ENCODE measurements around the gene NBAS. TPM values are rescaled to one million over a fixed set of nuclear protein-coding genes. Genes with fewer than 3 reads are reported as not detected.

The NBAS gene
- total and polyA plus RNA-seq, 9 of the 15 experiments (the other 6 are each of a cell fraction or from before 2014, with no cell fraction given), result 15.3 to 94.4 (median 69.9) TPM

DNA sequence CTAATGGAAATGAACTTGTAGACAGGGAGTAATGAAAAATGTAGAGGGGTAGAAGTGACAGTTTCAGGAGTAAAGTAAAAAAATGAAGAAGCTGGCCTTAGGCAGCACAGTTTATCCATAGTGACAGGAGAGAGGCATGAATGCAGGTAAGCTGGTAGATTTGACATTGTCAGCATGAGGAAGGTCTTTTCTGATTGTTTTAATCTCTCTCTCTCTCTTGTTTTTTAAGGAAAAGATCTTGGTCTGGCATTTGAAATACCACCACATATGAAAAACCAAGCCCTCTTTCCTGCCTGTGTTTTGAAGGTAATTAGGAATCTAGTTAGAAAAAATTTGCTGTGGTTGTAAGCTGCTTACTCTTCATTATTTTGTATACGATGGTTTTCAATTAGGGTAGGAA lies 44.6 kb upstream of the NBAS start (continued):
- TF ChIP-seq, protein P1, sequence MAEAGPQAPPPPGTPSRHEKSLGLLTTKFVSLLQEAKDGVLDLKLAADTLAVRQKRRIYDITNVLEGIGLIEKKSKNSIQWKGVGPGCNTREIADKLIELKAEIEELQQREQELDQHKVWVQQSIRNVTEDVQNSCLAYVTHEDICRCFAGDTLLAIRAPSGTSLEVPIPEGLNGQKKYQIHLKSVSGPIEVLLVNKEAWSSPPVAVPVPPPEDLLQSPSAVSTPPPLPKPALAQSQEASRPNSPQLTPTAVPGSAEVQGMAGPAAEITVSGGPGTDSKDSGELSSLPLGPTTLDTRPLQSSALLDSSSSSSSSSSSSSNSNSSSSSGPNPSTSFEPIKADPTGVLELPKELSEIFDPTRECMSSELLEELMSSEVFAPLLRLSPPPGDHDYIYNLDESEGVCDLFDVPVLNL (CRISPR knock-in tag; IDR thresholded peaks at IDR 0.05; ENCODE audit: low read depth), result no peak
- TF ChIP-seq, protein P2, sequence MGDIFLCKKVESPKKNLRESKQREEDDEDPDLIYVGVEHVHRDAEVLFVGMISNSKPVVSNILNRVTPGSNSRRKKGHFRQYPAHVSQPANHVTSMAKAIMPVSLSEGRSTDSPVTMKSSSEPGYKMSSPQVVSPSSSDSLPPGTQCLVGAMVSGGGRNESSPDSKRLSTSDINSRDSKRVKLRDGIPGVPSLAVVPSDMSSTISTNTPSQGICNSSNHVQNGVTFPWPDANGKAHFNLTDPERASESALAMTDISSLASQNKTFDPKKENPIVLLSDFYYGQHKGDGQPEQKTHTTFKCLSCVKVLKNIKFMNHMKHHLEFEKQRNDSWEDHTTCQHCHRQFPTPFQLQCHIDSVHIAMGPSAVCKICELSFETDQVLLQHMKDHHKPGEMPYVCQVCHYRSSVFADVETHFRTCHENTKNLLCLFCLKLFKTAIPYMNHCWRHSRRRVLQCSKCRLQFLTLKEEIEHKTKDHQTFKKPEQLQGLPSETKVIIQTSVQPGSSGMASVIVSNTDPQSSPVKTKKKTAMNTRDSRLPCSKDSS (IDR thresholded peaks at IDR 0.05; ENCODE audit: low read depth, partially characterized antibody), result no peak
- no peak for TF ChIP-seq DDX20 (tag; IDR thresholded peaks at IDR 0.05; ENCODE audit: low read depth)

DNA sequence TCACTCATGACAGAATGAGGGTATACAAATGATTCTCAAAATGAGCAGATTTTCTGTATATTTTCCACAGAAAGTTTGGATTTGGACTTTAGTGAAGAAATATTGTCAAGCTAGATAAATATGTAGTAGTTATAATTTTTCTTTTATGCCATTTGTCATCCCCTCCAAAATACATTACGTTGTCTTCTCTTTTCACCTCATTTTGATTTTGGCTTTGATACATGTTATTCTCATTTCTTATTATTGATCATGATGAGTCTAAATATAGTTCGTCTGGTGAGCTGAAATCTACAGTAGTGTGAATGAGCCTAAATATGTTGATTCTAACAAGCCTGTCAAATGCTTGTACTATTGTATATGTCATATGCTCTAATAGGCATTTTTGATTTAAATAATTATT lies 42.8 kb upstream of the NBAS start:
- no peaks in the 10 kb centered on the region for H4K20me1 ChIP-seq (replicated peaks; ENCODE audit: control insufficient read depth, insufficient read depth, low read length)
- no peak overlapping the region for H3K4me3 ChIP-seq
- H3K4me1 ChIP-seq (replicated peaks in 1 of 2; ENCODE audit: control insufficient read depth in 2 of 2, insufficient read depth in 2 of 2, low read length in 2 of 2), result no peaks in the 10 kb centered on the region
- TF ChIP-seq, protein P3, sequence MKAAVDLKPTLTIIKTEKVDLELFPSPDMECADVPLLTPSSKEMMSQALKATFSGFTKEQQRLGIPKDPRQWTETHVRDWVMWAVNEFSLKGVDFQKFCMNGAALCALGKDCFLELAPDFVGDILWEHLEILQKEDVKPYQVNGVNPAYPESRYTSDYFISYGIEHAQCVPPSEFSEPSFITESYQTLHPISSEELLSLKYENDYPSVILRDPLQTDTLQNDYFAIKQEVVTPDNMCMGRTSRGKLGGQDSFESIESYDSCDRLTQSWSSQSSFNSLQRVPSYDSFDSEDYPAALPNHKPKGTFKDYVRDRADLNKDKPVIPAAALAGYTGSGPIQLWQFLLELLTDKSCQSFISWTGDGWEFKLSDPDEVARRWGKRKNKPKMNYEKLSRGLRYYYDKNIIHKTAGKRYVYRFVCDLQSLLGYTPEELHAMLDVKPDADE (conservative IDR thresholded peaks at IDR 0.05; ENCODE audit: control insufficient read depth, low read depth, low read length), result no peak
- TF ChIP-seq PTRF (tag; IDR thresholded peaks at IDR 0.05) (no peak), SNRNP70 (optimal IDR thresholded peaks at IDR 0.05; ENCODE audit: low read depth, low read length) (no peak), WHSC1 (IDR thresholded peaks at IDR 0.05; ENCODE audit: low read length) (no peak), SMAD1 (IDR thresholded peaks at IDR 0.05; ENCODE audit: low read depth, low read length, partially characterized antibody) (no peak), ZNF140 (CRISPR knock-in tag; IDR thresholded peaks at IDR 0.05) (no peak), ARID2 (IDR thresholded peaks at IDR 0.05) (no peak), HOXB6 (CRISPR knock-in tag; IDR thresholded peaks at IDR 0.05; ENCODE audit: borderline replicate concordance) (no peak)
- peaks cover 98% of the 10 kb centered on the region for H3K36me3 ChIP-seq (ENCODE audit: control insufficient read depth, insufficient read depth, low read length)
- H3K27ac ChIP-seq (ENCODE audit: extremely low read depth, low read depth, low read length), result no peak overlapping the region
- H3K27me3 ChIP-seq (ENCODE audit: control insufficient read depth in 2 of 2, insufficient read depth in 2 of 2, low read length in 2 of 2), result no peaks in the 10 kb centered on the region
- intact Hi-C loops (cut with micrococcal nuclease), result no loop called here
- WGBS (ENCODE audit: insufficient coverage, low coverage, missing lambda C conversion rate), result 85% methylated on average over 2 of the region's 2 CpGs
- BruUV-seq (replicated peaks), result no TSS peak
- H2AFZ ChIP-seq (ENCODE audit: low read depth, low read length), result no peak overlapping the region
- in situ Hi-C loops (cut with MboI), result no loop called here
- DNase-seq (ENCODE audit: extremely low read depth in 1 of 4, low spot score in 3 of 4), result no peak
- no peak overlapping the region for H3K9ac ChIP-seq (ENCODE audit: insufficient read depth in 1 of 2, low read depth in 2 of 2, low read length in 2 of 2)
- CTCF ChIA-PET (ENCODE audit: low intra/inter-chr PET ratio), result interaction anchor here (0.6 kb wide), 1 partner anchor 12 kb away, joined by 4 read pairs; the partner anchor contains the start of gene DDX1
- no peaks in the 10 kb centered on the region for H3K9me3 ChIP-seq (replicated peaks; ENCODE audit: control insufficient read depth, insufficient read depth, low read depth, low read length)
- FAIRE-seq, result no peak
- ATAC-seq, result no peak
- H3K79me2 ChIP-seq (ENCODE audit: control insufficient read depth, insufficient read depth, low read length), result no peaks in the 10 kb centered on the region
- POLR2A ChIA-PET, result interaction anchor here (0.8 kb wide), 1 partner anchor 9 kb away, joined by 4 read pairs; no protein-coding TSS in a partner anchor
- no peak overlapping the region for H3K4me2 ChIP-seq (ENCODE audit: insufficient read depth, low read length)
- no peaks in the 10 kb centered on the region for H3K9me1 ChIP-seq (ENCODE audit: control insufficient read depth, insufficient read depth, low read length)

Measured in K562 (cell line).